Left colon (tissue), 2 donors: ENCODE measurements around the gene BOLA1. TPM values are rescaled to one million over a fixed set of nuclear protein-coding genes. Genes with fewer than 3 reads are reported as not detected.
"Not testable (repeated sequence)": the region's sequence is repeated elsewhere in the genome, so short reads cannot be mapped to it uniquely, and the experiment has no call there.

ENCODE experiments used
- ATAC-seq: fragments of 200-7000 bp; cut with Tn5 transposase; one replicate; pipeline ENCODE4 v1.9.1; 2020; ENCODE audit warnings: mild to moderate bottlenecking, moderate library complexity
- DNase-seq, 2 donors: peaks; one replicate each; pipeline ENCODE4 v3.0.0-alpha.2; 2020
- intact Hi-C, 2 donors: fragments of 100-400 bp; cut with DNase I in 1 of 2; cut with micrococcal nuclease in 1 of 2; formaldehyde crosslinking; loops; one replicate each; pipeline versions ENCODE4 v1.11.2 to v1.14.0; 2022; cut with DNase I, micrococcal nuclease
- long read RNA-seq: library from polyadenylated mRNA; unstranded; transcript quantifications from one replicate; pipeline ENCODE4 v2.0.0, GENCODE V29; 2021
- total RNA-seq, 2 donors: library from RNA; stranded (reverse); fragmentation: NEBNext Ultra II Directional; extraction: Animal tissue kit (Norgen Biotek cat#: 25700); gene quantifications; one replicate each; pipeline ENCODE4 v1.2.1, GENCODE V29; 2021
- donor health status: DM: no; HTN: no; CAD: no.
- donor health status: DM: yes; HTN: yes; CAD: no.

Gene BOLA1
- total RNA-seq, result 10 to 100 TPM; 11.0 to 12.6 TPM
- long read RNA-seq, transcript BOLA1-202 (2 exons, 859 nt), result major isoform, 9 of 11 reads
- long read RNA-seq, partial matches to known transcripts, result 1 of 11 reads
- long read RNA-seq, other reads (novel, unspliced or antisense), result 0 of 11 reads

GRCh38 chr1:149899460-149900284, at the start of gene BOLA1:
TSS of gene BOLA1 (plus strand) at chr1:149899568. CDS start at chr1:149900060, 492 bp downstream.
- peak; percentile 91 to 94 for DNase-seq
- intact Hi-C loops, result loop anchor here in 1 of 2 donors (10.0 kb wide), 2 partner anchors 165 to 265 kb away; partner anchors contain the start of gene VPS45

GRCh38 chr1:149849947-149850360, 49.4 kb upstream of the BOLA1 start:
- DNase-seq (no peak), ATAC-seq (no peak)
- intact Hi-C loops, result no loop called here

More at GRCh38 chr1:149899460-149900284, at the start of gene BOLA1:
- peak; percentile 99 for ATAC-seq

GRCh38 chr1:149850732-149851345, 48.5 kb upstream of the BOLA1 start:
- ATAC-seq, result peak; percentile 72
- intact Hi-C loops, DNase-seq: not testable (repeated sequence)

GRCh38 chr1:149851585-149852213, 47.7 kb upstream of the BOLA1 start:
- DNase-seq, intact Hi-C loops: not testable (repeated sequence)
- ATAC-seq, result peak; percentile 60

GRCh38 chr1:149852263-149852662, 47.1 kb upstream of the BOLA1 start:
- intact Hi-C loops, DNase-seq: not testable (repeated sequence)
- ATAC-seq, result peak; percentile 61

- ATAC-seq, result peak; percentile 20
- DNase-seq, intact Hi-C loops: not testable (repeated sequence)
These were observed 39.1 kb upstream of the BOLA1 start for GRCh38 chr1:149860271-149860670.

- intact Hi-C loops, DNase-seq: not testable (repeated sequence)
- peak; percentile 79 for ATAC-seq
These were observed 38.5 kb upstream of the BOLA1 start for GRCh38 chr1:149860684-149861496.

GRCh38 chr1:149861497-149862054, 37.8 kb upstream of the BOLA1 start:
- ATAC-seq, result peak; percentile 22
- intact Hi-C loops, DNase-seq: not testable (repeated sequence)

- ATAC-seq, result not testable (repeated sequence)
These were observed 32.5 kb upstream of the BOLA1 start for GRCh38 chr1:149866887-149867286.

GRCh38 chr1:149873060-149873459, 26.3 kb upstream of the BOLA1 start:
- ATAC-seq, intact Hi-C loops: not testable (repeated sequence)

More at GRCh38 chr1:149866887-149867286, 32.5 kb upstream of the BOLA1 start:
- DNase-seq, intact Hi-C loops: not testable (repeated sequence)

GRCh38 chr1:149877211-149877946, 22.0 kb upstream of the BOLA1 start:
- DNase-seq (no peak), ATAC-seq (no peak)
- intact Hi-C loops, result no loop called here

More at GRCh38 chr1:149873060-149873459, 26.3 kb upstream of the BOLA1 start:
- not testable (repeated sequence) for DNase-seq

GRCh38 chr1:149879556-149879955, 19.8 kb upstream of the BOLA1 start:
- DNase-seq (no peak), ATAC-seq (no peak)
- intact Hi-C loops, result no loop called here

GRCh38 chr1:149881876-149882275, 17.5 kb upstream of the BOLA1 start:
- ATAC-seq, result no peak

GRCh38 chr1:149883598-149884247, 15.6 kb upstream of the BOLA1 start:
- ATAC-seq (no peak), DNase-seq (no peak)
- intact Hi-C loops, result no loop called here

More at GRCh38 chr1:149881876-149882275, 17.5 kb upstream of the BOLA1 start:
- intact Hi-C loops, result no loop called here
- no peak for DNase-seq

GRCh38 chr1:149884433-149885338, 14.7 kb upstream of the BOLA1 start:
- DNase-seq, result no peak
- intact Hi-C loops, result no loop called here

More at GRCh38 chr1:149884433-149885338, 14.7 kb upstream of the BOLA1 start:
- no peak for ATAC-seq
